Adrenal gland (tissue), 12 donors: Measurements from ENCODE around the gene NYNRIN. TPM values are rescaled to one million over a fixed set of nuclear protein-coding genes. Genes with fewer than 3 reads are reported as not detected.
A peak's percentile ranks its signal among the peaks of the same experiment; 100 is the strongest.

Experiments
- DNase-seq, 7 donors: peaks; one replicate each; pipeline ENCODE4 v3.0.0-alpha.2; 2019 to 2020
- H3K27ac ChIP-seq, 5 donors: fragments of 200-600 bp; sonication (generic) in 4 of 5; 1 replicate in 3 of 5; 2 replicates in 2 of 5; pipeline versions ENCODE4 v1.5.1 to v1.8.0; 2016 to 2020; ENCODE audit warnings: mild to moderate bottlenecking in 1 of 5
- H3K27me3 ChIP-seq: fragments of 200-600 bp; 2 replicates; pipeline ENCODE4 v1.8.0; 2021
- H3K36me3 ChIP-seq, 2 donors: fragments of 200-600 bp; replicated peaks in 1 of 2; 1 replicate in 1 of 2; 2 replicates in 1 of 2; pipeline versions ENCODE4 v1.5.1 to v1.8.0; 2018 to 2022
- H3K4me1 ChIP-seq, 2 donors: fragments of 200-600 bp; replicated peaks in 1 of 2; 1 replicate in 1 of 2; 2 replicates in 1 of 2; pipeline versions ENCODE4 v1.5.1 to v1.8.0; 2018 to 2021
- H3K4me3 ChIP-seq, 4 donors: fragments of 200-600 bp; sonication (generic) in 3 of 4; one replicate each; pipeline ENCODE4 v1.5.1; 2016 to 2018
- H3K9me3 ChIP-seq, 3 donors: fragments of 200-600 bp; sonication (generic) in 1 of 3; replicated peaks in 1 of 3; 1 replicate in 2 of 3; 2 replicates in 1 of 3; pipeline versions ENCODE4 v1.5.1 to v1.8.0; 2016 to 2021
- POLR2A ChIP-seq, 2 donors: fragments of 450-650 bp; IDR thresholded peaks; one replicate each; pipeline ENCODE4 v1.6.1; 2017; ENCODE audit warnings: antibody characterized with exemption in 2 of 2, mild to moderate bottlenecking in 2 of 2, moderate library complexity in 1 of 2
- WGBS, 4 donors: extraction: QIAGEN DNeasy Blood & Tissue Kit in 2 of 4; methylation state at CpG; one replicate each; pipeline versions ENCODE4 v1.1.5 to v1.1.7; 2013 to 2017; 5-methylcytosine and 5-hydroxymethylcytosine counted together
- intact Hi-C, 2 donors: fragments of 100-400 bp; cut with DNase I; formaldehyde crosslinking; loops; one replicate each; pipeline versions ENCODE4 v1.14.1 to v1.15.0; 2022 to 2023
- polyA plus RNA-seq, 3 donors: library from polyadenylated mRNA; stranded (reverse); fragments of 200-250 nt in 2 of 3; fragments of 350-450 nt in 1 of 3; fragmentation: Illumina TruSeq in 1 of 3; extraction: RNeasy Lipid Tissue Mini Kit (QIAGEN cat#74804) in 1 of 3; gene quantifications; one replicate each; pipeline ENCODE4 v1.2.3, GENCODE V29; 2013 to 2014
- total RNA-seq, 9 donors: library from RNA; depleted of rRNA in 4 of 9; stranded (reverse); fragments of >200 nt in 4 of 9; fragments of 120-200 nt in 1 of 9; fragmentation: NEBNext Ultra II Directional in 1 of 9; extraction: Animal tissue kit (Norgen Biotek cat#: 25700) in 1 of 9; gene quantifications; one replicate each; pipeline versions ENCODE4 v1.1.0 to v1.2.4, GENCODE V29; 2013 to 2023
- TF ChIP-seq, protein P1 (sequence below), 6 experiments: fragments of 450-650 bp in 4 of 6; fragments of 200-600 bp in 2 of 6; sonication (generic) in 1 of 6; IDR thresholded peaks; 1 replicate in 5 of 6; 2 replicates in 1 of 6; pipeline versions ENCODE4 v1.5.1 to v1.8.0; 2016 to 2021; ENCODE audit warnings: antibody characterized with exemption in 6 of 6, mild to moderate bottlenecking in 2 of 6, moderate library complexity in 1 of 6
- donor health status: healthy with polysubstance abuse.
- donor health status: Bipolar disorder and iron deficiency.
- donor health status: DM: yes; HTN: yes; CAD: no.
- donor health status: DM: no; HTN: no; CAD: no.
- donor health status: DM: no; HTN: no; CAD: no.
- donor health status: DM: yes; HTN: yes; CAD: no.

Gene NYNRIN
- total and polyA plus RNA-seq, 12 donors: 2.2 to 11.0 (median 6.7) TPM

DNA sequence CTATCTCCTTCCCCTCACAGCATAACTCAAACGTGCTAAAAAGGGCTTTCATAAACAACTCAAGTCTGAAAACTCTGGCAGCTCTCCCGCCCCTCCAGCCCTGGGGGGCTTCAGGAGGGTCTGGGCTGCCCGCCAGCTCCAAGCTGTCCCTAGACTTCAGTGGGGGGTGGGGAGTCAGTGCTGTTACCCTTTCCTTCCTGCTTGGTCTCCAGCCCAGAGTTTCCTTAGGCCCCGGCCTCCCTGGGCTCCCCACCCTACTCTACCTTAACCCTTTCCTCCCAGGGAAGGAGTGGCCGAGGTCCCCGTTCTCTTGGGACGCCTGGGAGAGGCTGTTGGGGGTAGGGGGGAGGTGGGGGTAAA lies 530 bp upstream of the NYNRIN start:
- DNase-seq: peak in 1 of 7 donors; percentile 26
- 30 to 48% (median 37%) methylated on average over 5 to 7 of the region's 7 CpGs for WGBS, 4 donors

DNA sequence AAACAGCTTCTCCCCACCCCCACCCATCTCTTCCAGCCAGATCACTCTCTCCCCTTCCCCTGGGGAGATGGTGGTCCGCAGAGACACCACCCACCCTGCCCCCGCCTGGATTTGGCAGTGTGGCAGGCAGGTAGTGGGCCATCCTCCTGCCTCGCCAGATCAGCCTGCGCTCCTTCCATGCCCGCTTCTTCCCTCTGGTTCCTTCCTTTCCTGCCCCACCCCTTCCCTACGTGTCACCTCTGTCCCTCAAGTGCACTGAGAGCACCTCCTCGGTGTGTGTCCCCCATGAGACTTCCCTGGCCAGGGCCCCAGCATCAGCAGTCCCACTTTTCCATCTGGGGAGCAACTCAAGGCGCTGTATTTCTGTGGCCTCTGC lies 632 bp downstream of the NYNRIN start:
- H3K27me3 ChIP-seq: no peaks in the 10 kb centered on the region
- no peaks in the 10 kb centered on the region for H3K36me3 ChIP-seq
- DNase-seq: peak in 1 of 7 donors; percentile 6
- H3K27ac ChIP-seq: peak overlapping the region in 3 of 5 donors; percentile 10 to 82 (median 56)
- no peak for TF ChIP-seq POLR2A (IDR thresholded peaks at IDR 0.05)
- H3K4me3 ChIP-seq: peak overlapping the region in 2 of 4 donors; percentile 41 to 88
- WGBS, 4 donors: 44 to 59% (median 50%) methylated on average over 6 to 8 of the region's 8 CpGs
- intact Hi-C loops: no loop called here
- H3K9me3 ChIP-seq: no peaks in the 10 kb centered on the region
- H3K4me1 ChIP-seq: peaks cover 8 to 40% of the 10 kb centered on the region in 2 donors

More for the DNA sequence above, 530 bp upstream of the NYNRIN start:
- peak overlapping the region in 2 of 4 donors; percentile 41 to 88 for H3K4me3 ChIP-seq
- peaks cover 8 to 28% of the 10 kb centered on the region in 2 donors for H3K4me1 ChIP-seq
- H3K36me3 ChIP-seq: no peaks in the 10 kb centered on the region
- H3K27me3 ChIP-seq: no peaks in the 10 kb centered on the region
- H3K27ac ChIP-seq: peak overlapping the region in 2 of 5 donors; percentile 56 to 82
- TF ChIP-seq, protein P1, sequence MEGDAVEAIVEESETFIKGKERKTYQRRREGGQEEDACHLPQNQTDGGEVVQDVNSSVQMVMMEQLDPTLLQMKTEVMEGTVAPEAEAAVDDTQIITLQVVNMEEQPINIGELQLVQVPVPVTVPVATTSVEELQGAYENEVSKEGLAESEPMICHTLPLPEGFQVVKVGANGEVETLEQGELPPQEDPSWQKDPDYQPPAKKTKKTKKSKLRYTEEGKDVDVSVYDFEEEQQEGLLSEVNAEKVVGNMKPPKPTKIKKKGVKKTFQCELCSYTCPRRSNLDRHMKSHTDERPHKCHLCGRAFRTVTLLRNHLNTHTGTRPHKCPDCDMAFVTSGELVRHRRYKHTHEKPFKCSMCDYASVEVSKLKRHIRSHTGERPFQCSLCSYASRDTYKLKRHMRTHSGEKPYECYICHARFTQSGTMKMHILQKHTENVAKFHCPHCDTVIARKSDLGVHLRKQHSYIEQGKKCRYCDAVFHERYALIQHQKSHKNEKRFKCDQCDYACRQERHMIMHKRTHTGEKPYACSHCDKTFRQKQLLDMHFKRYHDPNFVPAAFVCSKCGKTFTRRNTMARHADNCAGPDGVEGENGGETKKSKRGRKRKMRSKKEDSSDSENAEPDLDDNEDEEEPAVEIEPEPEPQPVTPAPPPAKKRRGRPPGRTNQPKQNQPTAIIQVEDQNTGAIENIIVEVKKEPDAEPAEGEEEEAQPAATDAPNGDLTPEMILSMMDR (IDR thresholded peaks at IDR 0.05): no peak
- TF ChIP-seq POLR2A (IDR thresholded peaks at IDR 0.05): no peak
- H3K9me3 ChIP-seq: no peaks in the 10 kb centered on the region
- intact Hi-C loops: no loop called here

DNA sequence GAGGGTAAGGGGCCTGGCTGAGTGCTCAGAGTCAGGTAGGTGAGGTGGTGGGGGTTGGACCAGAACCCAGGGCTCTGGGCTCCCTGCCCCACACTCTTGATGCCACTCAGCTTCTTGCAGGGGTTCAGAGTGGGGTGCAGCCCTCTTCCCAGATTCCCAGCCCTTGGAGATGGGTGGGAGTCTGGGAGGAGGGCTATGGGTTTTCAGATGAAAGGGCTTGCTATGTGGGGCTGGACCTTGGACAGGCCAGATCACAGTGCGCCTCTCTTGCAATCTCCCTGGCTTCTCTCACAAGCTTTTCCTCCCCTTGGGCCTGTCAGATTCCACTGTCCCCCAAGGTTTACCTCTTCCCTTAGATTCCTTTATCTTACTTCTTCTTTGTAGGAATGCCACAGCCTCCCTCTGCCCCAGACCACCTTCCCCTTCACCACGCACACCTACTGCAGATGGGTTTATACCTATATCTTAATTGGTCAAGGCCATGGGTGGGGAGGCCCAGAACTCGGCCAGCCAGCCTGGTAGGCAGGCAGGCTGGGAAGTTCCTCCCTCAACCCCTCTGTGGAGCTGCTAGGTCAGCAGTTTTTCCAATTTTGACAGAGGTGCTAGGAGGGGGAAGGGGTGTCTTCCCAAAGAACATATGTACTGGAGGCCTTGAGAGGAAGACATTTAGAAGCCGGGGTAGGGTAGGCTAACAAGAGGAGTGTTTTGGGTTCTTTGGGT lies 1.4 kb downstream of the NYNRIN start:
- H3K4me1 ChIP-seq: peaks cover 8 to 40% of the 10 kb centered on the region in 2 donors
- WGBS, 4 donors: 54 to 64% (median 57%) methylated on average over 4 of the region's 4 CpGs
- TF ChIP-seq, protein P1 (IDR thresholded peaks at IDR 0.05): no peak
- TF ChIP-seq POLR2A (IDR thresholded peaks at IDR 0.05): no peak
- no peaks in the 10 kb centered on the region for H3K27me3 ChIP-seq
- H3K4me3 ChIP-seq: peak overlapping the region in 1 of 4 donors; percentile 88
- DNase-seq: peak in 1 of 7 donors; percentile 10
- no peaks in the 10 kb centered on the region for H3K36me3 ChIP-seq
- intact Hi-C loops: no loop called here
- peak overlapping the region in 2 of 5 donors; percentile 56 to 82 for H3K27ac ChIP-seq
- no peaks in the 10 kb centered on the region for H3K9me3 ChIP-seq

DNA sequence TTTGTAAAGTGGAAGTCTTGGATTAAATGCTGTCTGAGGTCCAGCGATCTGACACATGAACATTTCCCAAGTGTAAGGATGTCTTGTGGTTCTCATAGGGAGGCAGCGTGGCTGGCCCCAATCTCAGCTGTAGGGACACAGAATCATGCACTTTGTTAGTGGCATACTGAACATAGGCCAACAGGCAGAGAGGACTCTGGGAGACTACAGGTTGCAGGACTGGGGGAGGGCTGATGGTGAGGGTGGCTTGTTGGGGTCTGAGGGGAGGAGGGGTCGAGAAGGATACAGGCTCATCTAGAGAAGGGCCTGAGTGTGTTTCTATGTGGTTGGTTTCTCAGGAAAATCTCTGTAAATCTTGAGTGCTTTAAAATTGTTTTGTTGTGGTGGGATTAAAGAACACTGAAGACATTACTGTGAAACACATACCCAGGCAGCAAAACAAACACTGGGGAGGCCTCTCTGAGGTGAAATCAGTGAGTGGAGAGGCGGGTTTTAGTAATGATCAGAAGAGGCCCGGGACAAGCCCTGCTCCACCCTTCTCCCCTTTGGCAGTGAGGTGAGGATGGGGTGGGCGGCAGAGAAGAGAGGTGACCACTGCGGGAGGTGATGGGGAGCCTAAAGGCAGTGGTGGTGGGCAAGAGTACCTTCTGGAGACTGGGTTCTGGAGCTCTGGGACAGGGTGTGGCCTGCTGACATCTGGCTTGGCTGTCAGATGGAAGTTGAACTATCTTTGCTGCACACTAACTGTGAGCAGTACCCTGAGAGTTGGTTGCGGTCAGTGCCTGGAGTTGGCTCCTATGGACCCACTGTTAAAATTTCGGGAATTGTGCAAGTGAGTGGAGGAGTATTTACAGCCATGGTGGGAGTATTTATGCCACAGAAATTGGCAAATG lies 3.3 kb downstream of the NYNRIN start:
- intact Hi-C loops: no loop called here
- DNase-seq: peak in 1 of 7 donors; percentile 0
- Histone ChIP-seq H3K9me3 (no peaks in the 10 kb centered on the region), H3K4me1 (peaks cover 8 to 40% of the 10 kb centered on the region in 2 donors), H3K4me3 (no peak overlapping the region), H3K27me3 (no peaks in the 10 kb centered on the region), H3K27ac (no peak overlapping the region), H3K36me3 (no peaks in the 10 kb centered on the region)
- TF ChIP-seq POLR2A (IDR thresholded peaks at IDR 0.05): no peak
- TF ChIP-seq, protein P1 (IDR thresholded peaks at IDR 0.05): no peak
- WGBS, 4 donors: 64 to 76% (median 71%) methylated on average over 9 of the region's 9 CpGs
